ENCODE measurements around the gene IFNA17. TPM values are rescaled to one million over a fixed set of nuclear protein-coding genes. Genes with fewer than 3 reads are reported as not detected.

IFNA17 gene
- total RNA-seq (2021; fragmentation: NEBNext Ultra II Directional; extraction: Animal tissue kit (Norgen Biotek cat#: 25700)) = not detected
- long read RNA-seq = 0 reads

GRCh38 chr9:21228122-21228521 lies at the start of gene IFNA17:
TSS of gene IFNA17 (minus strand) at chr9:21228222. CDS start at chr9:21228173, 49 bp downstream.
- H3K27ac Mint-ChIP-seq = no peak within 1 kb of the TSS
- H3K4me3 Mint-ChIP-seq = no peak within 1 kb of the TSS
- no peak for TF ChIP-seq CTCF (IDR thresholded peaks at IDR 0.05)
- H3K27me3 Mint-ChIP-seq (ENCODE audit: insufficient read depth) = peaks cover 12% of the 10 kb centered on the region
- H3K9me3 Mint-ChIP-seq = no peaks in the 10 kb centered on the region
- H3K36me3 Mint-ChIP-seq (ENCODE audit: low read depth) = no peaks in the 10 kb centered on the region
- no peak for DNase-seq
- no peaks in the 10 kb centered on the region for H3K4me1 Mint-ChIP-seq (ENCODE audit: low read depth)

- Mint-ChIP-seq H3K27me3 (ENCODE audit: insufficient read depth) (peaks cover 8% of the 10 kb centered on the region), H3K4me3 (no peak overlapping the region), H3K9me3 (no peaks in the 10 kb centered on the region), H3K27ac (no peak overlapping the region), H3K36me3 (ENCODE audit: low read depth) (no peaks in the 10 kb centered on the region), H3K4me1 (ENCODE audit: low read depth) (no peaks in the 10 kb centered on the region)
- no peak for TF ChIP-seq CTCF (IDR thresholded peaks at IDR 0.05)
- DNase-seq = no peak
Observed at GRCh38 chr9:21268347-21268657, 40.3 kb upstream of the IFNA17 start.

DNA sequence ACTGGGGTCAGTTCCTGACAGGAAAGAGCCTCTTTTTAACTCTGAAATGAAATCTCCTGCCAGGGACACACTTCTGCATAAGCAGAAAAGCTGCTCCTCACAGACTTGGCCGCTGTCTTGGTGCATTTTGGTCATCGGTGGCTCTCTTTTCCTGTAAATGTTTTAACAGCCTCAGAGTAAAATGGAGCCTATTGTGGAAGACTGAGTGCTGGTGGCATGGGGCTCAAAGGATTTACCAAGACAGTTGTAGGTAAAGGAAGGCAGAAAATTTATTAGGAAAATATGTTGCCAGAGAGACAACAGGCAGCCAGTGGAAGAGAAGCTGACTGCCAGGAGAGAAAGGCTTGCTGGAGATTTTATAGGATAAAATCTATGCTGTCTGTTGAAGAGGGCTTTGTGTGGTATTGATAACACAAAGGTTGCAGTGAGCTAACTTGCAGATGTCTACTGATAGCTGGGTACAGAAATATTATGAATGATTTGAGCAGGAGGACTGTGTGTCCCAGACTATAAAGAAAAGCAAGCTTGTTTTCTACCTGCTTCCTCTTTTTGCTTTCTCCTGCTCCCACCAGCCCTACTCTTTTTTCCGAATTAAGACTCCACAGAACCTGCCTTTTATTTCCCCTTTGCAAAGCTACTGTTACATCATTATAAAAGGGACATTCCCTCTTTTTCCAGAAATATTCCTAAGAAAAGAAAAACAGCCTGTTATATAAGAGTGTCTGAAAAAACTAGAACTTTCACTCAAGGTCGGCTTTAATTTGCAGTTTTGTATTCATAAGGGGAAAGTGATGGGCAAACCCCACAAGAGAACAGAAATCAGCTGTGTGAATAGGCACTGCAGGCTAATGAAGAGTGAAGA lies 39.7 kb upstream of the IFNA17 start:
- no peak for TF ChIP-seq CTCF (IDR thresholded peaks at IDR 0.05)
- Mint-ChIP-seq H3K27ac (no peak overlapping the region), H3K9me3 (no peaks in the 10 kb centered on the region), H3K4me3 (no peak overlapping the region), H3K36me3 (ENCODE audit: low read depth) (no peaks in the 10 kb centered on the region), H3K4me1 (ENCODE audit: low read depth) (no peaks in the 10 kb centered on the region), H3K27me3 (ENCODE audit: insufficient read depth) (peaks cover 4% of the 10 kb centered on the region)
- DNase-seq = no peak

GRCh38 chr9:21266733-21267484 lies 38.9 kb upstream of the IFNA17 start:
- no peak overlapping the region for H3K27ac Mint-ChIP-seq
- DNase-seq = no peak
- TF ChIP-seq CTCF (IDR thresholded peaks at IDR 0.05) = no peak
- no peaks in the 10 kb centered on the region for H3K36me3 Mint-ChIP-seq (ENCODE audit: low read depth)
- no peak overlapping the region for H3K4me3 Mint-ChIP-seq
- H3K4me1 Mint-ChIP-seq (ENCODE audit: low read depth) = no peaks in the 10 kb centered on the region
- H3K9me3 Mint-ChIP-seq = no peaks in the 10 kb centered on the region
- peaks cover 4% of the 10 kb centered on the region for H3K27me3 Mint-ChIP-seq (ENCODE audit: insufficient read depth)

GRCh38 chr9:21265421-21266189 lies 37.6 kb upstream of the IFNA17 start:
- Mint-ChIP-seq H3K27me3 (ENCODE audit: insufficient read depth) (peaks cover 4% of the 10 kb centered on the region), H3K27ac (no peak overlapping the region), H3K9me3 (no peaks in the 10 kb centered on the region), H3K4me3 (no peak overlapping the region), H3K36me3 (ENCODE audit: low read depth) (no peaks in the 10 kb centered on the region), H3K4me1 (ENCODE audit: low read depth) (no peaks in the 10 kb centered on the region)
- no peak for TF ChIP-seq CTCF (IDR thresholded peaks at IDR 0.05)
- DNase-seq = no peak
